Natural killer cell treated with Interleukin-12 subunit alpha and Interleukin-12 subunit beta and Interleukin-15 and Interleukin-18, amount 100 ng/mL, for 72 hours (primary cell): Measurements from ENCODE around the gene CNTRL. TPM values are rescaled to one million over a fixed set of nuclear protein-coding genes. Genes with fewer than 3 reads are reported as not detected.

ENCODE experiments used
- ATAC-seq, 2 donors: fragments of 150-1000 bp; cut with Tn5 transposase in 1 of 2; sonication (Bioruptor Pico), chemical (Tn5 transposase) in 1 of 2; 2 replicates each; pipeline ENCODE4 v1.10.0; 2021
- DNase-seq: peaks from one replicate; pipeline ENCODE4 v3.0.0; 2022; ENCODE audit warnings: low spot score
- H3K27ac Mint-ChIP-seq, 2 donors: 1 replicate in 1 of 2; 2 replicates in 1 of 2; pipeline ENCODE4 v1.8.0; 2022; ENCODE audit warnings: mixed read lengths in 2 of 2, mild to moderate bottlenecking in 1 of 2, moderate library complexity in 1 of 2
- H3K27me3 Mint-ChIP-seq, 2 donors: 1 replicate in 1 of 2; 2 replicates in 1 of 2; pipeline ENCODE4 v1.8.0; 2022; ENCODE audit warnings: mixed read lengths in 2 of 2
- H3K36me3 Mint-ChIP-seq: one replicate; pipeline ENCODE4 v1.8.0; 2022; ENCODE audit warnings: mixed read lengths
- H3K4me1 Mint-ChIP-seq, 2 donors: 1 replicate in 1 of 2; 2 replicates in 1 of 2; pipeline ENCODE4 v1.8.0; 2022; ENCODE audit warnings: low read depth in 2 of 2, mixed read lengths in 2 of 2, mild to moderate bottlenecking in 1 of 2
- H3K4me3 Mint-ChIP-seq: one replicate; pipeline ENCODE4 v1.8.0; 2022; ENCODE audit warnings: mixed read lengths
- H3K9me3 Mint-ChIP-seq: 2 replicates; pipeline ENCODE4 v1.8.0; 2022; ENCODE audit warnings: mixed read lengths
- total RNA-seq, 2 donors: library from RNA; stranded (reverse); gene quantifications; one replicate each; pipeline ENCODE4 v1.2.3, GENCODE V29; 2022

The CNTRL gene
- total RNA-seq, 2 donors from 2014 or later, result 64.6 to 120 TPM

- Mint-ChIP-seq H3K36me3 (no peaks in the 10 kb centered on the region), H3K4me3 (no peak overlapping the region), H3K27me3 (no peaks in the 10 kb centered on the region), H3K9me3 (no peaks in the 10 kb centered on the region), H3K4me1 (no peaks in the 10 kb centered on the region), H3K27ac (no peak overlapping the region)
- no peak for ATAC-seq
- DNase-seq, result no peak
Observed at GRCh38 chr9:121053544-121053943, 21.2 kb upstream of the CNTRL start.

DNA sequence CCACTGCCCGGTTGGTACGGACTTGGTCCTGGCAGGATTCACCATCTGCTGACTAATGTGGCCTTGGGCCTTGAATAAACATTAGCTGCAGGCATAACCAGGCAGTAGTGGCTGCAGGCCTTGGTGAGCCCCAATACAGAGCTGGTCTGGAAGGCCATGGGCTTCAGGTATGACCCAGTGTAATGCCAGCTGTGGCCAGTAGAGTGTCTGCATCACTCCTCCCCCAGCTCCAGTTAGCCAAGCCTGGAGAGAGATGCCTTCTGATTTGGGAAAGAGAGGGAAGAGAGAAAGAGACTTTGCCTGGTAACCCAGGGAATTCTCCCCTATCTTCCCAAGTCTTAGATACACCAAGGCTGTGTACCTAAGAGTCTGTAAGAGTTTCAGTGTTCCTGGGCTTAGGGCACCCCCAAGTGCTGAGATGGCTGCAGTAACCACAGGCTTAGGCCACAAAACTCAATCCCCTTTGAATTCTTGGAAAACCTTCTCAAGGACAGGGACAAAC lies 19.1 kb upstream of the CNTRL start:
- DNase-seq, result no peak
- no peak overlapping the region for H3K4me3 Mint-ChIP-seq
- no peaks in the 10 kb centered on the region for H3K36me3 Mint-ChIP-seq
- H3K27ac Mint-ChIP-seq, result no peak overlapping the region
- peak; percentile 54 to 65 for ATAC-seq
- no peaks in the 10 kb centered on the region for H3K4me1 Mint-ChIP-seq
- no peaks in the 10 kb centered on the region for H3K27me3 Mint-ChIP-seq
- no peaks in the 10 kb centered on the region for H3K9me3 Mint-ChIP-seq

GRCh38 chr9:121057821-121058220 lies 16.9 kb upstream of the CNTRL start:
- Mint-ChIP-seq H3K4me3 (no peak overlapping the region), H3K27ac (no peak overlapping the region), H3K27me3 (no peaks in the 10 kb centered on the region), H3K4me1 (no peaks in the 10 kb centered on the region), H3K36me3 (no peaks in the 10 kb centered on the region), H3K9me3 (no peaks in the 10 kb centered on the region)
- ATAC-seq (no peak), DNase-seq (no peak)

GRCh38 chr9:121059513-121059912 lies 15.2 kb upstream of the CNTRL start:
- H3K36me3 Mint-ChIP-seq, result no peaks in the 10 kb centered on the region
- ATAC-seq (peak in 1 of 2 donors; percentile 56), DNase-seq (no peak)
- no peak overlapping the region for H3K27ac Mint-ChIP-seq
- no peaks in the 10 kb centered on the region for H3K9me3 Mint-ChIP-seq
- no peak overlapping the region for H3K4me3 Mint-ChIP-seq
- H3K27me3 Mint-ChIP-seq, result no peaks in the 10 kb centered on the region
- H3K4me1 Mint-ChIP-seq, result no peaks in the 10 kb centered on the region

DNA sequence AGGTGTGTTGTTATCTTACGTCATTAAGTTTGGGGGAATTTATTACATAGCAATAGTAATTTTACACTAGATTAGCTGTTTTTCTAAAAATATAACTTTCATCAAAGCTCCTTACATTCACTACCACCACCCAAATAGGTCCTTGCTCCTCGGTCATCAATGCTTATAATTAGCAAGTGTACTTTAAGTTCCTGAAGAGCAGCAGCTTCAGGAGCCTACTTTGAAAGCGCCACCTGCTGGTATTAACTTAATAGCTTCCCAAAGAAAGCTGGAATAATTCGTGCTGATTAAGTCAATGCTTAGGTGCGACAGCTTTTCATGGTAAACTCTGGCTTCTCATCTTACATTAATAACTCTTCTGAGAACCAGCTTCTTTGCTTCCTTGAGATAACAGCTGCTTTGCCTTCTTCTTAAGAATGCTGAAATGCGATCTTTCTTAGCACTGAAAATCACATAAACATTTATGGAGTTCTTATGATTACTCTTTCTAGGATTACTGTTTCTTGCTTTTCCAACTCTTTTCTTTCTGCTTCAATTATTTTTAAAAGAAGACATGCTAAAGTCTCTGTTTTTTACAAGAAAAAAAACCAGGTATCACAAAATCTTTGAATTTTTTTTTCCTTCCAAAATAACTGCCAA lies 14.6 kb upstream of the CNTRL start:
- Mint-ChIP-seq H3K36me3 (no peaks in the 10 kb centered on the region), H3K4me3 (no peak overlapping the region), H3K4me1 (no peaks in the 10 kb centered on the region), H3K27me3 (no peaks in the 10 kb centered on the region), H3K27ac (no peak overlapping the region), H3K9me3 (no peaks in the 10 kb centered on the region)
- DNase-seq (no peak), ATAC-seq (no peak)

GRCh38 chr9:121066850-121067249 lies 7.9 kb upstream of the CNTRL start:
- ATAC-seq (no peak), DNase-seq (no peak)
- H3K27me3 Mint-ChIP-seq, result no peaks in the 10 kb centered on the region
- H3K27ac Mint-ChIP-seq, result no peak overlapping the region
- no peaks in the 10 kb centered on the region for H3K9me3 Mint-ChIP-seq
- no peaks in the 10 kb centered on the region for H3K36me3 Mint-ChIP-seq
- H3K4me1 Mint-ChIP-seq, result peaks cover 7 to 8% of the 10 kb centered on the region in 2 donors
- H3K4me3 Mint-ChIP-seq, result no peak overlapping the region

DNA sequence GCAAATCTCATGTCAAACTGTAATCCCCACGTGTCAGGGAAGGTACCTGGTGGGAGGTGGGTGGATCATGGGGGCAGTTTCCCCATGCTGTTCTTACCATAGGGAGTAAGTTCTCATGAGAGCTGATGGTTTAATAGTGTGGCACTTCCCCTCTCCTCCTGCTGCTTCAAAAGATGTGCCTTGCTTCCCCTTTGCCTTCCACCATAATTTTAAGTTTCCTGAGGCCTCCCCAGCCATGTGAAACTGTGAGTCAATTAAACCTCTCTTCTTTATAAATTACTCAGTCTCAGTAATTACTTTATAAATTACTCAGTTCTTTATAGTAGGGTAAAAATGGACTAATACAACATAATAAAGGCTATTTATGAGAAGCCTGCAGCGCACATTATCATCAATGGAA lies 7.1 kb upstream of the CNTRL start:
- H3K4me3 Mint-ChIP-seq, result no peak overlapping the region
- DNase-seq (no peak), ATAC-seq (peak in 1 of 2 donors; percentile 9)
- H3K27me3 Mint-ChIP-seq, result no peaks in the 10 kb centered on the region
- H3K4me1 Mint-ChIP-seq, result peaks cover 9 to 13% of the 10 kb centered on the region in 2 donors
- no peaks in the 10 kb centered on the region for H3K9me3 Mint-ChIP-seq
- no peak overlapping the region for H3K27ac Mint-ChIP-seq
- H3K36me3 Mint-ChIP-seq, result no peaks in the 10 kb centered on the region

GRCh38 chr9:121069396-121069795 lies 5.4 kb upstream of the CNTRL start:
- Mint-ChIP-seq H3K27ac (no peak overlapping the region), H3K4me1 (peaks cover 23 to 31% of the 10 kb centered on the region in 2 donors), H3K36me3 (no peaks in the 10 kb centered on the region), H3K9me3 (no peaks in the 10 kb centered on the region), H3K4me3 (no peak overlapping the region), H3K27me3 (no peaks in the 10 kb centered on the region)
- ATAC-seq (no peak), DNase-seq (no peak)

- Mint-ChIP-seq H3K4me1 (peaks cover 31 to 47% of the 10 kb centered on the region in 2 donors), H3K9me3 (no peaks in the 10 kb centered on the region), H3K4me3 (peak overlapping the region; percentile 100), H3K27ac (peak overlapping the region; percentile 91 to 98), H3K36me3 (no peaks in the 10 kb centered on the region), H3K27me3 (no peaks in the 10 kb centered on the region)
- no peak for ATAC-seq
- no peak for DNase-seq
Observed at GRCh38 chr9:121071370-121071755, 3.4 kb upstream of the CNTRL start.

DNA sequence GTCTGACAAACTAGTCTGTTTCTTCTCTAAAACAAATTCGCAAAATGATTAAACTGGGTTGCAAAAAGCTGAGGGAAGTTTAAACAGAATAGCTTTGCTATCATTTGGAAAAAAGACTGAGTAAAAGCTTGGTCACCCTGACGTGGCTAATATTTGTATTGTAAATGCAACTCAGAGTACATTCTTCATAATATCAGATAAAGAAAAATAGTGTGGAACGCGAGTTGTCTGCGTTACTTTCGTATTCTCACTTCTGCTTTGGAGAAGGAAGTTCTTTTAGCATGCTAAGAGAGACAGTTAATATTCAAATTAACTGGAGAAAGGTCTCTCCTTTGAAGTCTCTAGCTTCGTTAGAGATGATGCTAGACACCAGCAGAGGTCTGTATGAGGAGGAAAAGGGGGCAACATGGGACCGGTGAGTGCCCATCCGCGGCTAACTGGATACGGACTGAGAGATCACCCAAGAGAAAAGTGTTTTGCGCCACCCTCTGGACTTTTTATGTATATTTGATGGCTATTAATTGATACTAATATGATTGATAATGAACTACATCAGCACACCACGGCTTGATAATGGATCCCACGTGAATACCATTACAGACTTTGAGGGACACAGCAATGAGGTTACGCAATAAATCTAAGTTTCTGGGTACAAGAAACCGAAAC lies 2.9 kb upstream of the CNTRL start:
- no peak for ATAC-seq
- Mint-ChIP-seq H3K9me3 (no peaks in the 10 kb centered on the region), H3K4me1 (peaks cover 36 to 52% of the 10 kb centered on the region in 2 donors), H3K27me3 (no peaks in the 10 kb centered on the region), H3K4me3 (peak overlapping the region; percentile 100), H3K27ac (peak overlapping the region; percentile 91 to 98), H3K36me3 (no peaks in the 10 kb centered on the region)
- no peak for DNase-seq

DNA sequence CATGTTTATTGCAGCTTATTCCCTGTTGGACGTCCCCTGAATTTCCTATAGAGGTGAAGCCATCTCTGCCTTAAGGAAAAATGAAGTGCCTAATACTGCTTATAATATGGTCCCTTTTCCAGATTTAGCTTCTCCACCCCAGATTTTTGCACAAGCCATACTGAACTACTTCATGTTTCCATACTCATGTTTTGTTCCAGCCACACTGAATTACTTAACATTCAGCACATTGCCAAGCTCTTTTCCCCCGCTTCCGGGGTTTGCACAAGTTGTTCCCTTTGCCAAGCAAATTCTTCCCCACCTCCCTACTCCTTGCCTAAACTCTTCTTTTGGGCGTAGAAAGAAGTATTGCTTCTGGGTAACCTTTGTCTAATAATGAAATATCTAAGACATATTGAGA lies 1.7 kb upstream of the CNTRL start:
- peak overlapping the region; percentile 91 to 98 for H3K27ac Mint-ChIP-seq
- H3K36me3 Mint-ChIP-seq, result no peaks in the 10 kb centered on the region
- no peaks in the 10 kb centered on the region for H3K9me3 Mint-ChIP-seq
- peaks cover 41 to 58% of the 10 kb centered on the region in 2 donors for H3K4me1 Mint-ChIP-seq
- H3K4me3 Mint-ChIP-seq, result peak overlapping the region; percentile 100
- no peak for DNase-seq
- no peak for ATAC-seq
- no peaks in the 10 kb centered on the region for H3K27me3 Mint-ChIP-seq

DNA sequence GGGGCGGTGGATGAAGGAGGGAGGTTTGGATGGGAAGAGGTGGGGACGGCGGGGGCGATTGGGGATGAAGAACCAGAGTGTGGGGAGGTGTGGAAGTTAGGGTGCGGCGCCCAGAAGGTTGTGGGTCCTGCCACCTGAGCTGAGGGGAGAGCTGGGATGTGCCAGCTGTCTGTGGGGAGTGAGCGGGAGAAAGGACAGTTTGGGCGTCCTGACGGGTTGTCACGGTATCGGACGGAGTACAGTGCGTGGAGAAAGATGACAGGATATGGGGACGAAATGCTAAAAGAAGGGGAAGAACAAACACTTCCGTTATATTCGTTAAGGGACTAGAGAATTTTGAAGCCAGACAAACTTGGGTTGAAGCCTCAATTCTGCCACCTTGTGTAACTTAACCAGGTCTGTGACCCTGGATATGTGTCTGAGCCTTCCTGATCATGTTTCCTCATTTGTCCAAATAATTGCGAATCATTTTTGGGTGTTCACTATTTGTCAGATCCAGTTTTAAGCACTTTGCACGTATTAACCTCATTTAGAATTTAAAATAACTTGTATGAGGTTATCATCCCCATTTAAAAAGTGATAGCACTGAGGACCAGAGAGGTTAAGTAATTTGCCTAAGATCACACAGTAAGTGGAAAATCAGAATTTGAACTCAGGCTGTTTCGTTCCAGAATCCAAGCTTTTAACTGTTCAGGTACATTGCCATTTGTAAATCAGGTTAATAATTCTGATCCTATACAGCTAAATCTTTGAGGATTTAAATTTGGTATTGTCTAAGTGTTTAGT lies 689 bp downstream of the CNTRL start:
- Mint-ChIP-seq H3K27ac (peak overlapping the region; percentile 91 to 98), H3K4me1 (peaks cover 39 to 58% of the 10 kb centered on the region in 2 donors), H3K4me3 (peak overlapping the region; percentile 100), H3K9me3 (no peaks in the 10 kb centered on the region), H3K36me3 (no peaks in the 10 kb centered on the region), H3K27me3 (no peaks in the 10 kb centered on the region)
- ATAC-seq (peak in 1 of 2 donors; percentile 48), DNase-seq (no peak)

DNA sequence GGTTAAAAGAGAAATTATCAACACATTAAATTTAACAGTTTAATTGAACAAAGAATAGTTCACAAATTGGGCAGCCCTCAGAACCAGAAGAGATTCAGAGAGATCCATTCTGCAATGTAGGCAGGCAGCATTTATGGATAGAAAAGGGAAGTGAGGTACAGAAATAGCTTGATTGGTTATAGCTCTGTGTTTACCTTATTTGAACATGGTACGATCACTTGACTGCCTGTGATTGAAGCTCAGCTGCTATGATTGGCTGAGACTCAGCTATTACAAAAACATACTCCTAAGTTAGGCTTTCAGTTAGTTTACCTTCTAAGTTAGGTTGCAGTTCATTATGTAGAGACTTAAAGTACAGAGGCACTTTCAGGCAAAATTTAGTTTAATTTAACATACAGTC lies 7.3 kb downstream of the CNTRL start:
- Mint-ChIP-seq H3K4me1 (peaks cover 20 to 22% of the 10 kb centered on the region in 2 donors), H3K36me3 (peaks cover 24% of the 10 kb centered on the region), H3K9me3 (no peaks in the 10 kb centered on the region)

DNA sequence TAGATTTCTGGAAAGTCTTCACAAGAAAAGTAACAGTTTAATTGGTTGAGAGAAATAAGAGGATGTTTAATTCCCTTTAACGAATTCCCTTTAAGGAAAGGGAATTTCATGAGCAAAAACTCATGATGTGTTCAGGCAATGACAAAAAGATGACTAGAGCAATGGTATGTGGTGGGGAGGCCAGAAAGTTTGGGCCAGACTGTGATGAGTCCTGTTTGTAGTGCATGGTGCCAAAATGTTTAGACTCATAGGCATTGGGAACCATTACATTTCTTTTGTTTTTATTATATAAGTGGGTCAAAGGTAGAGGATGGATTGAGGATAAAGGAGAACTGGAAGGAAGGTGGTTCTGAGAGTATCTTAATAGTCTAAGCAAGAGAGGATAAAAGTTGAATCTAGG lies 10.9 kb downstream of the CNTRL start:
- Mint-ChIP-seq H3K4me3 (no peak overlapping the region), H3K9me3 (no peaks in the 10 kb centered on the region), H3K27me3 (no peaks in the 10 kb centered on the region), H3K36me3 (peaks cover 31% of the 10 kb centered on the region), H3K4me1 (peaks cover 25 to 26% of the 10 kb centered on the region in 2 donors), H3K27ac (peak overlapping the region; percentile 12 to 13)
- no peak for DNase-seq
- ATAC-seq, result no peak

More for the DNA sequence above, 7.3 kb downstream of the CNTRL start:
- DNase-seq (no peak), ATAC-seq (no peak)
- H3K27me3 Mint-ChIP-seq, result no peaks in the 10 kb centered on the region
- H3K27ac Mint-ChIP-seq, result peak overlapping the region in 1 of 2 donors; percentile 57
- no peak overlapping the region for H3K4me3 Mint-ChIP-seq
